IPS DF 4.7 (cell line): Measurements from ENCODE around the gene CNNM3.
"Not testable (repeated sequence)": the region's sequence is repeated elsewhere in the genome, so short reads cannot be mapped to it uniquely, and the experiment has no call there.

ENCODE experiments used
- DNase-seq: peaks from one replicate; pipeline ENCODE4 v3.0.0-alpha.2; 2013; ENCODE audit warnings: low spot score; ENCODE audit errors: extremely low read depth

Gene CNNM3

GRCh38 chr2:96861074-96861473 lies 45.0 kb downstream of the CNNM3 start:
- DNase-seq: no peak

- DNase-seq: not testable (repeated sequence)
Observed at GRCh38 chr2:96863056-96863455, 47.0 kb downstream of the CNNM3 start.

- DNase-seq: no peak
Observed at GRCh38 chr2:96863575-96864342, 47.7 kb downstream of the CNNM3 start.

GRCh38 chr2:96864343-96865091 lies 48.4 kb downstream of the CNNM3 start:
- DNase-seq: no peak

- no peak for DNase-seq
Observed at GRCh38 chr2:96865654-96866053, 49.6 kb downstream of the CNNM3 start.

- no peak for DNase-seq
Observed at GRCh38 chr2:96866149-96866548, 50.1 kb downstream of the CNNM3 start.

GRCh38 chr2:96866586-96866985 lies 50.5 kb downstream of the CNNM3 start:
- DNase-seq: no peak

- no peak for DNase-seq
Observed at GRCh38 chr2:96866986-96867755, 51.1 kb downstream of the CNNM3 start.

- no peak for DNase-seq
Observed at GRCh38 chr2:96867756-96868554, 51.9 kb downstream of the CNNM3 start.

GRCh38 chr2:96868555-96869280 lies 52.6 kb downstream of the CNNM3 start:
- DNase-seq: no peak

- DNase-seq: no peak
Observed at GRCh38 chr2:96869281-96869821, 53.3 kb downstream of the CNNM3 start.

- DNase-seq: no peak
Observed at GRCh38 chr2:96869822-96870625, 54.0 kb downstream of the CNNM3 start, which contains the start of gene SEMA4C. TSS of gene SEMA4C (minus strand) at chr2:96870080. CDS start at chr2:96867886, 2,194 bp downstream.

- no peak for DNase-seq
Observed at GRCh38 chr2:96870626-96871255, 54.7 kb downstream of the CNNM3 start.

- DNase-seq: no peak
Observed at GRCh38 chr2:96872591-96873349, 56.7 kb downstream of the CNNM3 start.

GRCh38 chr2:96873651-96874096 lies 57.6 kb downstream of the CNNM3 start:
- no peak for DNase-seq

- DNase-seq: no peak
Observed at GRCh38 chr2:96874198-96874831, 58.2 kb downstream of the CNNM3 start.

GRCh38 chr2:96875498-96876268 lies 59.6 kb downstream of the CNNM3 start:
- no peak for DNase-seq
